AG04449 (cell line): ENCODE data around the gene TNFSF15.

ENCODE experiments used
- CTCF ChIA-PET: fragments of 350-600 bp; formaldehyde crosslinking; extraction: SDS; loops from one replicate; lab custom pipeline; 2021; ENCODE audit warnings: antibody characterized with exemption; lab: Yijun Ruan, JAX
- POLR2A ChIA-PET: fragments of 400-600, 350-600 bp; formaldehyde crosslinking; extraction: SDS; loops from one replicate; lab custom pipeline; 2020; ENCODE audit warnings: antibody characterized with exemption, inconsistent platforms; lab: Yijun Ruan, JAX
- DNase-seq: peaks from one replicate; pipeline ENCODE4 v3.0.0-alpha.2; 2010; ENCODE audit warnings: low read depth, low spot score
- H3K4me3 ChIP-seq: 2 replicates; pipeline ENCODE4 v1.5.1; 2011; ENCODE audit warnings: low read depth, mild to moderate bottlenecking, control low read depth, low read length
- CTCF ChIP-seq: IDR thresholded peaks from one replicate; pipeline ENCODE4 v1.5.1; 2011; ENCODE audit warnings: mild to moderate bottlenecking, moderate library complexity, low read length, control low read depth, inconsistent platforms; ENCODE audit not compliant: insufficient read depth; ENCODE audit errors: missing control alignments

Gene TNFSF15

GRCh38 chr9:114779352-114779845, 26.4 kb downstream of the TNFSF15 start:
- ChIA-PET CTCF (interaction anchor here (0.8 to 1.2 kb wide), 2 partner anchors 39 to 127 kb away, joined by 3 read pairs; no protein-coding TSS in a partner anchor), POLR2A (no interaction called here)
- H3K4me3 ChIP-seq, result no peak overlapping the region
- no peak for DNase-seq
- no peak for TF ChIP-seq CTCF

- TF ChIP-seq CTCF, result no peak
- no peak overlapping the region for H3K4me3 ChIP-seq
- ChIA-PET POLR2A (interaction anchor here (1.3 kb wide), 1 partner anchor 26 kb away, joined by 4 read pairs; no protein-coding TSS in a partner anchor), CTCF (interaction anchor here (1.2 to 1.4 kb wide), 2 partner anchors 28 to 132 kb away, joined by 3 read pairs; partner anchors contain the start of gene TNFSF15)
- DNase-seq, result no peak
Observed at GRCh38 chr9:114777821-114778609, 27.8 kb downstream of the TNFSF15 start.

- DNase-seq, result no peak
- ChIA-PET POLR2A (interaction anchor here (1.3 kb wide), 1 partner anchor 27 kb away, joined by 4 read pairs; no protein-coding TSS in a partner anchor), CTCF (interaction anchor here (1.4 to 1.5 kb wide), 2 partner anchors 29 to 46 kb away, joined by 3 read pairs; partner anchors contain the start of gene TNFSF15)
- TF ChIP-seq CTCF, result no peak
- no peak overlapping the region for H3K4me3 ChIP-seq
Observed at GRCh38 chr9:114776683-114777399, 29.0 kb downstream of the TNFSF15 start.

GRCh38 chr9:114775981-114776380, 29.9 kb downstream of the TNFSF15 start:
- H3K4me3 ChIP-seq, result no peak overlapping the region
- DNase-seq, result no peak
- TF ChIP-seq CTCF, result no peak
- ChIA-PET CTCF (interaction anchor here (1.5 kb wide), 1 partner anchor 47 kb away, joined by 3 read pairs; no protein-coding TSS in a partner anchor), POLR2A (no interaction called here)

- CTCF ChIA-PET, result no interaction called here
- DNase-seq, result no peak
- no peak overlapping the region for H3K4me3 ChIP-seq
- POLR2A ChIA-PET, result interaction anchor here (1.1 kb wide), 1 partner anchor 29 kb away, joined by 3 read pairs; no protein-coding TSS in a partner anchor
- TF ChIP-seq CTCF, result no peak
Observed at GRCh38 chr9:114775121-114775520, 30.7 kb downstream of the TNFSF15 start.
